NCI-H1048 (cell line): Measurements from ENCODE around the gene GYPB.
"Not testable (repeated sequence)": the region's sequence is repeated elsewhere in the genome, so short reads cannot be mapped to it uniquely, and the experiment has no call there.

Experiments used
- DNase-seq: peaks from one replicate; lab custom pipeline; 2025; lab: John Stamatoyannopoulos, UW

The GYPB gene

DNA sequence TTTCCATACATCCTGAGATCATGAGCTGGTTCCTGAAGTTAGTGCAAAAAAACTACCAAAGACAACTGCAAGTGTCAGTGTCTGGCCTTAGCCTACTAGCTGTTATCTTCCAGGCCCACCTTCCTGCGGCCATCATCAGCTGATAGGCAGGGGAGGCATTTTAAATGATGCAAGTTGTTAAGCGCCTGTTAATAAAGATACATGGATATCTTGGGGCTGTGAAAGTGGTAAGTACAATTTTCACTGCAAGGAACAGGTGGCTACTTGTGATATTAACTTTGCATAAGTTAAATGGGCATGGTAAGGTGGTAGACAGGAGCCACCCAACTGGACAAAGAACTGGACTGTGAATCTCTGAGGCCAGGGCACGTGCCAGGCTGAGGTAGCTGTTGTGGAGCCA is at the start of gene GYPB:
GYPB (minus strand) TSS at position 104 of the 400 bp plus-strand sequence; CDS start at position 11, 93 bp downstream.
- DNase-seq: not testable (repeated sequence)

DNA sequence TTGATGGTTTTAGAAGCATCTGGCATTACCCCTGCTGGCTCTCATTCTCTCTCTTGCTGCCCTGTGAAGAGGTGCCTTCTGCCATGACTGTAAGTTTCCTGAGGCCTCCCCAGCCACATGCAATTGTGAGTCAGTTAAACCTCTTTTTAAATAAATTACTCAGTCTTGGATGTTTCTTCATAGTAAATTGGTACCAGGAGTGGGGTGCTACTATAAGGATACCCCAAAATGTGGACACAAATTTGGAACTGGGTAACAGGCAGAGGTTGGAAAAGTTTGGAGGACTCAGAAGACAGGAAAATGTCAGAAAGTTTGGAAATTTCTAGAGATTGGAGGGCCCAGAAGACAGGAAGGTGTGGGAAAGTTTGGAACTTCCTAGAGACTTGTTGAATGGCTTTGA is 42.4 kb upstream of the GYPB start:
- not testable (repeated sequence) for DNase-seq

DNA sequence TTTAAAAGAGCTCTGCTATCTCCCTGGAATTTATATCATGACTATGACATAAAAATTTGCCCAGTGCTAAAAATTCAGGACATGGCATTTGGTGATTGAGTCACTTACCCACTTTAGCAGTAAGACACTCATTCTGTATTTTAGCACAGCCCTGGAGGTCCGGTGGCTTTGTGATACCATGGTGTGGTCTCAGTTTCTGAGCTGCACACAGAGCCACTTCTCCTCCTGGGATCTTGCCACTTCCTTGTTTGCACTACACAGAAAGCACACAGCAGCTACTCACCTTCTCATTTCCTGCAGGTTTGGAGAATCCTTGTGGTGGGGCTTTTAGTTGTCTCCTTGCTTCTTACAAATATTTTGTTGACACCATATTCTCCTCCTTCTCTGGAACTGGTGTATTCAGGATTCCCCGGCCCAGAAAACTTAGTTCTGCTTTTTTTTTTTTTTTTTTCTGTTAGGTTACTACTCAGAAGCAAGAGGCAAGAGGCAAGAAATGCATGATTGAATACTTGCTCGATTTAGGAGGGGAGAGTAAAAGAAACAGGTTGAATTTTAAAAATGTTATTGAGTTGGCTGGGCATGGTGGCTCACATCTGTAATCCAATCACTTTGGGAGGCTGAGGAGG is 41.2 kb upstream of the GYPB start:
- not testable (repeated sequence) for DNase-seq

DNA sequence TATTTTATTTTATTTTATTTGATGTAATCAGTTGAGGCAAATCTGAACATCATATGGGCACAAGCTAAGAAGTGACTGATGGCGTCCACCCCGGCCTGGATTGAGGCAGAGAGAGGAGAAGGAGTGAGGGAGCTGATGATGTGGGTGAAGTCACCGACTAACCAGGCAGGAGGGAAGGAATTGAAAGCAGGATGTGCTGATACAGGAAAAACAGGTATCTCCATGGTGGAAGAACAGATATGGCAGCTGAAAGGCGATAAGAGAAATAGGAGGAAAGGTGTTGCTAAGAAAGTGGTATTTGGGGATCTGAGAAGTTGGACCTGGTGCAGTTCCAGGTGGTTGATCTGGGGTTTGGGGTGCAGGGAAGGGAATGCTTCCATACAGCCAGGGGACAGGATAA is 37.6 kb upstream of the GYPB start:
- DNase-seq: no peak

DNA sequence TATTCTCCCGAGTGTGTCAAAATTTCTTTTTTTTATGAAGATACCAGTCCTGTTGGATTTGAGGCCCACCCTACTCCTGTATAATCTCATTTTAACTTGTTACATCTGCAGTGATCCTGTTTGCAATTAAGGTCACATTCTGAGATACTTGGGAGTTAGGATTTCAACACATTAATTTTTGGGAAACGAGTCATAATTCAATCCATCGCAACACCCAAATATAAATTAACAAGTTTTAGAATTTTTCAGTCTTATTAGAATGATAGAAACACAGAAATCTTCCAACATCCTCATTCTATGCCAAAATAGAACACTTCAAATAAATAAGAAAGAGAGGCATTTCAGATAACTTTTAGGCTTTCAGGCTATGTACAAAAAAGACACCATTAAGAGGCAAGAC is 36.2 kb upstream of the GYPB start:
- not testable (repeated sequence) for DNase-seq

DNA sequence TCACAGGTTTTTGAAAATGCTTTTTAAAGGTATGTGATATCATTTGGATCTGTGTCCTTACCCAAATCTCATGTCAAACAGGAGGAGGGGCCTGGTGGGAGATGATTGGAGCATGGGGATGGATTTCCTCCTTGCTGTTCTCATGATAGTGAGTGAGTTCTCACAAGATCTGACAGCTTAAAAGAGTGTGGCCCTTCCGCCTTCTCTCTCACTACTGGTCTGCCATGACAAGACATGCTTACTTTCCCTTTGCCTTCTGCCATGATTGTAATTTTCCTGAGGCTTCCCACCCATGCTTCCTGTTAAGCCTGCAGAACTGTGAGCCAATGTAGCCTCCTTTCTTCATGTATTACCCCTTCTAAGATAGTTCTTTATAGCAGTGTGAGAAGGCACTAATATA is 32.3 kb upstream of the GYPB start:
- DNase-seq: not testable (repeated sequence)

DNA sequence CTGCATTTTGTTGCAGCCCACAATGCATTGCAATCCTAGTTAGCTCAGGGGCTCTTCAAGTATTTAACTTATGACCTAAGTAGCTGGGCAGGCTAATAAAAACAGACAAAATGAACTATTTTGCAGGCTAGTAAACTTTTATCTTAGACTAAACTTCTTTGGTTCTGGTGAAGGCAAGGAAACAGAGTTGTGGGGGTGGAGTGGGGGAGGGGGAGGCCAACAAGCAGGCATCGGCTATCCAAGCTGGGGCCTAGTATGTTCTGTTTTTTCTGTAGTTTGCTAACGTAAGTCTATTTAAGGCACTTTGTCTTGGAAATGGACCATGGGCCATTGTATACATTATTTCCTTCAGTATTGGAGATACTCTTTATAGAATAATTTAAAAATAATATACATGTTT is 31.5 kb upstream of the GYPB start:
- not testable (repeated sequence) for DNase-seq

DNA sequence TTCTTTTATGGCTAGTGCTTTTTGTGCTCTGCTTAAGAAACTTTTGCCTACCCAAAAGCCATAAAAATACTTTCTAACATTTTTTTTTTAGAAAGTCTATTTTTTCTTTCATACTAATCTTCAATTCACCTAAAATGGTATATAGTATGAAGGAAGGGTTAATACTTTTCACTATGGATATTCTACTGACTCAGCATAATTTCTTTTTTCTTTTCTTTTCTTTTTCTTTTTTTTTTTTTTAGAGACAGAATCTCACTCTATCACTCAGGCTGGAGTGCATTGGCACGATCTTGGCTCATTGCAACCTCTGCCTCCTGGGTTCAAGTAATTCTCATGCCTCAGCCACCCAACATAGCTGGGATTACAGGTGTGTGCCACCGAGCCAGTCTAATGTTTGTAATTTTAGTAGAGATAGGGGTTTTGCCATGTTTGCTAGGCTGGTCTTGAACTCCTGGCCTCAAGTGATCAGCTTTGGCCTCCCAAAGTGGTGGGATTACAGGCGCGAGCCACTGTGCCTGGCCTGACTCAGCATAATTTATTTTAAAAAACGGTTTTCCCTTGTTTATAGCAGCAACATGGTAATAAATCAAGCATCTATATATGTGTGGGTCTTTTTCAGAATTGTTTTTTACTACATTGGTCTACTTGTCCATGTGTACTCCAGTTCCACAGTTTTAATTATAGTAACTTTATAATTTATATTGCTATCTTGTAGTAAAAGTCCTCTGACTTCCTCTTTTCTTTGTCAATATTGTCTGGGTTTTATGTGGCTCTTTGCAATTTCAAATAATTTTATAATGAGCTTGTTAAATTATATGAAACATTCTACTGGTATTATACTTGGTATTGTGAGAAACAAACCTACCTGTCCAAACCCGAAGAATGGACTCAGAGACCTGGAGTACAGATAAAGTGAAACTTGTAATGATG is 30.6 kb upstream of the GYPB start:
- DNase-seq: not testable (repeated sequence)

DNA sequence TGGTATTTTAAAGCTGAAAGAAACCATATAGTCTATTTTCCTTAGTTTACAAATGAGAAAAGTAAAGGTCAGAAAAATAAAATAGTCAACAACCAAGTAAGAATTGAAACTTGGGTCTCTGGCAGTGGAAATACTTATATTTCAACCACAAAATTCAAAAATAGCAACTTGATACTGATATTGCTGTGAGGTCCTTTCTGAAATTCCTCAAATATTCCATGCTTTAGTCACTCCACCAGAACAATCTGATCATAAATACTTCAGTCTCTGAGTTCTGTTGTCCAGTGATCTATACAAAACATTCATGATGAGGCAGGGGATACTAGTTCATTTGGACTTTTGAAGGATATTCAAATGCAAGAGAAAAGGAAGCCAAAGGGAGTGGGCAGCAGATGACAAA is 25.8 kb upstream of the GYPB start:
- not testable (repeated sequence) for DNase-seq

DNA sequence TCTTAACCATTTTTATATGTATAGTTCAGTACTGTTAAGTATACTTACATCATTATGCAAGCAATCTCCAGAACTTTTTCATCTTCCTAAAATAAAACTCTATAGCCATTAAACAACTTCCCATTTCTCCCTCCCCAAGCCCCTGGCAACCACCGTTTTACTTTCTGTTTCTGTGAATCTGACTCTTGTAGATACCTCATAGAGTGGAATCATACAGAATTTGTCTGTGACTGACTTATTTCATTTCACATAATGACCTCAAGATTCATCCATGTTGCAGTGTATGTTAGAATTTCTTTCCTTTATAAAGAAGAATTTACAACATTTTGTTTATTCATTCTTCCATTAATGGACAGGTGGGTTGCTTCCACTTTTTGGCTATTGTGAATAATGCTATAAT is 13.4 kb upstream of the GYPB start:
- DNase-seq: not testable (repeated sequence)

DNA sequence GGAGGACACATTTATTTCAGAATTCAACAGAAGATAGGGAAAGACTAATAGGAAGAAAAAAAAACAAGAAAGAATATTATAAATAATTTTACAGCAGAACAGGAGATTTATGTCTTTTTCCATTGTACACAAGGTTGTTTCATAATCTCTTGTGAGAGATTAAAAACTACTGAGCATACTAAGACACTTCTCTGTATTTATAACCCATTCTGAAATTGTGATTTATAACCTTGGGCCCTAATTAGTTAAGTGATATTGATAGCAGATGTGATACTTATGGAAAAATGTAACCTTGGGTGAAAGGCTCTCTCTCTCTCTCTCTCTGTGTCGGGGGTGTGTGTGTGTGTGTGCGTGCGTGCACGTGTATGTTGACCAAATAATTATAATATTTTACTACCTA is 12.7 kb upstream of the GYPB start:
- DNase-seq: not testable (repeated sequence)

DNA sequence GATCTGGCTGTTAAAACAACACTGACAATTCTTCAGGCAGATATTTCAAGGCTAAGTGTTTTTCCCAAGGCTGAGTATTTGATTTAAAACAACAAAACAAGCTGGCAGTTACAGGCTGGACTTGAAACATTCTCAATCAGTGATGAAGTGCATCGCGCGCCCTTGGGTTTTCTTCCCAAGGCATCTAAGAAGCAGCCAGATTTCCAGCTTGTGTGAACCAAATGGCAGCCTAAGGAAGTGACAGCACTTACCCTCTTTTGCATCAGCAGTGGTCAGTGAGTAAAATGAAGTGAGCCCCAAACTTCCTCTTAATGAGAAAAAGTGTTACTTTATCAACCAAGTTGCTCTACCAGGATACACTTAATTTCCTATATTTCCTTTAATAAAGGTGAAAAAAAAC is 12.2 kb upstream of the GYPB start:
- DNase-seq: not testable (repeated sequence)

DNA sequence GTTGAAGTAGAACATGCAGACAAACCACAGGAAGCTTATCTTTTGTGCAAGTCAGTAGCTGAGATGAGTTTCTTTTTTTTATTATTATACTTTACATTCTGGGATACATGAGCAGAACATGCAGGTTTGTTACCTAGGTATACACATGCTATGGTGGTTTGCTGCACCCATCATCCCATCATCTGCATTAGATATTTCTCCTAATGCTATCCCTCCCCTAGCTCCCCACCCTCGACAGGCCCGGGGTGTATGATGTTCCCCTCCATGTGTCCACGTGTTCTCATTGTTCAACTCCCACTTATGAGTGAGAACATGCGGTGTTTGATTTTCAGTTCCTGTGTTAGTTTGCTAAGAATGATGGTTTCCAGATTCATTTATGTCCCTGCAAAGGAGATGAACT is 11.5 kb upstream of the GYPB start:
- DNase-seq: not testable (repeated sequence)

DNA sequence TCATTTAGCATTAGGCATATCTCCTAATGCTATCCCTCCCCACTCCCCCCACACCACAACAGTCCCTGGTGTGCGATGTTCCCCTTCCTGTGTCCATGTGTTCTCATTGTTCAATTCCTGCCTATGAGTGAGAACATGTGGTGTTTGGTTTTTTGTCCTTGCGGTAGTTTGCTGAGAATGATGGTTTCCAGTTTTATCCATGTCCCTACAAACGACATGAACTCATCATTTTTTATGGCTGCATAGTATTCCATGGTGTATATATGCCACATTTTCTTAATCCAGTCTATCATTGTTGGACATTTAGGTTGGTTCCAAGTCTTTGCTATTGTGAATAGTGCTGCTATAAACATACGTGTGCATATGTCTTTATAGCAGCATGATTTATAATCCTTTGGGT is 7.5 kb upstream of the GYPB start:
- not testable (repeated sequence) for DNase-seq

DNA sequence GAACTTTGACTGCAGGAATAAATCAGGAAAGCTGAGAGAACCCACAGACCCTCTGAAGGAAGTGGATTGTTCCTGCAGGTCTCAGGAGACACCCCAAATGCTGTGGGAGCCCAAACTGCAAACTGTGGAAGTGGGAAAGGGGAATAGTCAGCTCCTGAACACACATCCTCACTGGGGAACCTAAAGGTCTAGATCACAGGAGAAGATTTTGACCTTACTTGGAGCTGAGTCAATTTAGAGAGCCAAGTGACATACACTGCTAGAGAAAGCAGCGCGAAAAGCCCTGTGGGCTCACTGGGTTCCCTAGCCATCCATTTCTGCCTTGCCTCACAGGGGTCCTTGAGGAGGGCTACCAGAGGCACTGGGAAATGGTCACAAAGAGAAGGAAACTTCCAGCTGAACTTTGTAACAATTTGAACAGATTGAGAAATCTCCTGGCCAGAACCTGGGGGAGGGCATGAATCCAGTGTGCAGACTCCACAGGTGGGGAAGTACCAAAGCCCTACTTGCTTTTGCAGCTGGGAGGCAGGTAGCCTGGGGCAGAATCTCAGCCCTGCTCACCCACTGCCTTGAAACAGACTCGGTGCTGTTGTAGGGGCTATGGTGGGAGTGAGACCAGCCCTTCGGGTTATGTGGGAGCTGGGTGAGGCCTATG is 5.3 kb upstream of the GYPB start:
- not testable (repeated sequence) for DNase-seq

DNA sequence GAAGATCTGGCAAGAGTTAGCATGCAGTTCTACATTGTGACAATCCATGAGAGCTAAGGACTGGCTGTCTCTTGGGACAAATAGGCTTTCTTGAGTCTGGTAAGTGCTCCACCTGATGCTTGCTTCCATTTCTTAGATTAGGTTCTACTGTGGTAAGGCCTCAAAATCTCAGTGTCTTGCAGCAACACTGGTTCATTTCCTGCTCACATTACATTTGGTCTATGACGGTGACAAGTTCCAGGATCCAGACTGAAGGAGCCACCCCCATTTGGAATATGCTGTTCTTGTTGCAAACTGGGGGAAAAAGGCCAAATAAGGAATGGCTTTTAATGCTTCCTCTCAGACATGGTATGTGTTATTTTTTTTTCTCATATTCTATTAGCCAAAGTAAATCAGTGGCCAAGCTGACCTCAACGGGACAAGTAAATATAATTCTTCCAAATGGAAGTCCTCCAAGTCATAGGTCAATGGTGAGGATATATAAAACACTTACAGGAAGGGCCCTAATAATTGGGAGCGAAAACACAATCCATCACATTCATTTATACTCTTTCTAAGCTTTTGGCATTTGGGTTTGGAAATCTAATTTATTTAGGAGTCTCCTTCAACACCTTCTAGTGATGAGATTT is 3.7 kb upstream of the GYPB start:
- DNase-seq: not testable (repeated sequence)

DNA sequence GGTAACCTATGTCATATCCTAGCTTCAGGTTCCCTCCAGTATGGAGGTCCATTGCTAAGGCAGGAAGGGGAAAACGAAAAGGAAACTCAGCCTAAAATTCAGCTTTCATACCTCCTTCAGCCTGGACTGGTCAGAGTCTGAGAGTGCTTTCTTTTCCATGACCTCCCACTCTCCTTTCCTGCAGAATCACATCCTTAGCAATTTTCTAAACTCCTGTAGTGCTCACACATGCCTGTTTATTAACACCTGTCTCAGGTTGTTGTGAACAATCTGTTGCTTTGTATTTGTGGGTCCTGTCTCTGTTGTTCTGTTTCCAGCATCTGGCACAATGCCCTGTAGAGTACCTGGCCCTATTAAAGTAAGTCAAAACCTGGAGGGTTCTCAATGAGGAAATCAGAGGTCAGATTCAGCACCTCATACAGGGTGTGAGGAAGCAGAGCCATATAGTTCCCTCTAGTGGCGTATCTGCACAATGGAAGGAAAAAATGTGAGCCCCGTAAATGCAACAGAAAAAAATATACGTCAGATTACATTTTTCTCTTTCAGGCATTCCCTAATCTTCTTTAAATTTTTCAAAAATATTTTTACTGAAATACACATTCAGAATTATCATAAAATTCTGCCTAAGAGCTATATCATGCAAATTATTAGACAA is 2.3 kb upstream of the GYPB start:
- not testable (repeated sequence) for DNase-seq

DNA sequence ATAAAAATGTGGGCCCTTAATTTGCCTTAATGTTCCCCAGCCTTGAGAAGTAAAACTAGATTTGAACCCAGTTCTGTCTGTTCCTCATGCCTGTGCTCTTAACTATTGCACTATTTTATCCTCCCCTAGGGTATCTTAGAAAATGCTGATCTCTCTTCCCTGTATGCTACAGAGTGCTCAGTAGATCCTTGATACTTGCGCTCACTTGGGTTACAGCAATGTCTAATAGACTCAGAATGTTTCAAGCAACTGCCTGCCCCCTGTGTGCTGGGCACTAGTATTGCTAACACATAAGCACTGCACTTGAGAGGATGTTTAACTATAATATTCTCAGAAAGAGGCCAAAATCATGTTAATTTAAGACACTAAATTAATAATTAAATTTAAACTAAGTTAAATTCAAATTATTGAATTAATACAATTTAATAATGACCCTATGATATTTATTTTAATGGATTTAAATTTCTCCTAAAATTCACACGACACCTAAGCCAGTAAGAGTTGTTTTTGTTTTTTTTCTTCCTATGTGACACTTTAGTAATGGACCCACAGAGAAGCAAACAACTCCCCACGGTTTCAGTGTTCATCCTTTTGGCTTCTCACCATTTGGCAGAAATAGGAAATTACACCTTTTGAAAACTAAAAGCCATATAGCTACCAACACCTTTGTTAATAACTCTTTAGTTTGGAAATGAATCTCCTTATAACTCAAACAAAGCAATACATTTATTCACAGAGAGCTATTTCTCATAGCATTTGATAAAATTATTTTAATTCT is 768 bp downstream of the GYPB start:
- DNase-seq: not testable (repeated sequence)

DNA sequence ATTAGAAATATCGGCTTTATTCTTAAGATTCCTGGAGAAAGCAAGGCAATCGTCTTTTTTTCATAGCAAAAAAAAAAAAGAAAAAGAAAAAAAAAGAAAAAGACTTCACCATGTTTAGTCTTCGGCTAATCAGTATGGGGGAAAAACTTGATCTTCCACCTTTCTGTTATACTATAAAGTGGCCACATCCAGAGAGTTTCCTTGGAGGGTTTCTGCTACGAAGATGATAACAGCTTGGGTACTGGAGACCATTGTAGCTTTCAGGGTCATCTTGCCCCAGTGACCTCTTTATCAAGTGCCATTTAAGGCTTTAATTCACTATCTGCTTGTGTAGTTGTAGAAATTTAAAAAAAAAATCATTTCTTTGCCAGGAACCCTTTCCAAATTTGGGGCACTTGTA is 1.9 kb downstream of the GYPB start:
- not testable (repeated sequence) for DNase-seq

DNA sequence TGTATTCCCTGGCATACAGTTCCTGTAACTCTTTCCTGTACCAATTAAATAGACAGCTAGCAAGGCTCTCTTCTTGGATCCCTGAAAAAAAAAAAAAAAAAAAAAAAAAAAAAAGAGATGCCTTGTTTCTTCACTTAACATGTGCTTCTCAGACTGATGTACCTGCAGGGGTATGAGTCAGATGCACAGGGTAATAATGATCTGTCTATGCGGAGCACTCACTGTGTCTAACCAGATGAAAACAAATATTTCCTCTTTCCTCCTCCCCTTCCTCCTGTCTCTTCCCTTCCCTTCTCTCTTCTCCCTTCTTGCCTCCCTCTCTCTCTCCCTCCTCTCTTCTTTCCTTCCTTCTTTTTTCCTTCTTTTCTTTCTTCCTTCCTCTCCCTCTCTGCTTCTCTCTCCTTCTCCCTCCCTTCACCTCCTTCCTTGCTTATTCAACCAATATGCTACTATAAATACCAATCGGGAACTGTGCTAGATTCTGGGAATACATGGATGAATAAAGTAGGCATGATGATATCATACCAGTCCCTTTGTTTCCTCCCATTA is 3.0 kb downstream of the GYPB start:
- not testable (repeated sequence) for DNase-seq

DNA sequence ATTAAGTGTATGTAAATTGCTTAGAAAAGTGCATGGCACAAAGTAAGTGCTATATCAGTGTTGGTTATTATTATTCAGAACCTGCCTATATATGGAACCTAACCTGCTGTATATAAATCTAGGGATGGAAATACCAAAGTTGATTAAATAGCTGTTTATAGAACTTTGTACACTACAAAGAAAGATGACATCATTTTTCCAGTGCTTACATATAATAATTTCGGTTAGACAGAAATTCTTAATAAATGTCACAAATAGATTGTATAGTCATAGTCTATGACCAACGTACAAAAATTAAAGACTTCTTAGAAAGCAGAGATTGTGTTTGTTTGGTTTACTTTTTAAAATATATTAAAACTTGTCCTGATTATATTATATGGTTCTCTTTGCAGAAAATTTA is 4.4 kb downstream of the GYPB start:
- no peak for DNase-seq
